OCI-LY1 (cell line): ENCODE data around the gene KRTCAP2.

Source experiments
- CTCF ChIP-seq: fragments of 200-600 bp; sonication (generic), shearing (Covaris generic); IDR thresholded peaks from 2 replicates; pipeline ENCODE4 v1.5.1; 2017; ENCODE audit warnings: mild to moderate bottlenecking, antibody characterized with exemption, low read length, moderate library complexity, mixed read lengths
- EZH2 ChIP-seq: fragments of 200-600 bp; sonication (generic), shearing (Covaris generic); IDR thresholded peaks from 2 replicates; pipeline ENCODE4 v1.8.0; 2017; ENCODE audit warnings: borderline replicate concordance, mixed run types, mild to moderate bottlenecking, antibody characterized with exemption, low read length, moderate library complexity, mixed read lengths

GRCh38 chr1:155186794-155187455 is 13.8 kb upstream of the KRTCAP2 start:
- TF ChIP-seq CTCF (no peak), EZH2 (no peak)
